Epithelial cell of prostate (primary cell): ENCODE measurements around the gene HLA-DMB.
A peak's percentile ranks its signal among the peaks of the same experiment; 100 is the strongest.

Source experiments
- DNase-seq: peaks from one replicate; pipeline ENCODE4 v3.0.0-alpha.2; 2011; ENCODE audit warnings: low read depth, low spot score
- H3K27ac ChIP-seq: fragments of 450-650 bp; 2 replicates; pipeline ENCODE4 v1.5.1; 2017; ENCODE audit warnings: mild to moderate bottlenecking

Gene HLA-DMB

GRCh38 chr6:32940656-32941213 lies at the start of gene HLA-DMB:
Gene HLA-DMB, minus strand, starts transcription at chr6:32941028. Its CDS starts 221 bp downstream, at chr6:32940807.
- no peak for DNase-seq
- no peak within 1 kb of the TSS for H3K27ac ChIP-seq

GRCh38 chr6:32989368-32989767 lies 48.5 kb upstream of the HLA-DMB start:
- no peak for DNase-seq
- H3K27ac ChIP-seq, result no peak overlapping the region

GRCh38 chr6:32984622-32985389 lies 44.0 kb upstream of the HLA-DMB start:
- peak overlapping the region; percentile 21 for H3K27ac ChIP-seq

GRCh38 chr6:32983964-32984621 lies 43.3 kb upstream of the HLA-DMB start:
- peak overlapping the region; percentile 21 for H3K27ac ChIP-seq
- no peak for DNase-seq

More at GRCh38 chr6:32984622-32985389, 44.0 kb upstream of the HLA-DMB start:
- DNase-seq, result peak; percentile 49

GRCh38 chr6:32983493-32983848 lies 42.6 kb upstream of the HLA-DMB start:
- no peak for DNase-seq
- H3K27ac ChIP-seq, result peak overlapping the region; percentile 21

GRCh38 chr6:32982702-32983492 lies 42.1 kb upstream of the HLA-DMB start:
- DNase-seq, result no peak
- peak overlapping the region; percentile 21 for H3K27ac ChIP-seq

- no peak for DNase-seq
- peak overlapping the region; percentile 21 for H3K27ac ChIP-seq
Observed at GRCh38 chr6:32982084-32982701, 41.4 kb upstream of the HLA-DMB start.

- DNase-seq, result no peak
- no peak overlapping the region for H3K27ac ChIP-seq
Observed at GRCh38 chr6:32980488-32981038, 39.7 kb upstream of the HLA-DMB start.

GRCh38 chr6:32979720-32980487 lies 39.1 kb upstream of the HLA-DMB start:
- H3K27ac ChIP-seq, result no peak overlapping the region
- DNase-seq, result no peak

- DNase-seq, result no peak
- H3K27ac ChIP-seq, result no peak overlapping the region
Observed at GRCh38 chr6:32977953-32978324, 37.1 kb upstream of the HLA-DMB start.

GRCh38 chr6:32977272-32977952 lies 36.6 kb upstream of the HLA-DMB start:
- H3K27ac ChIP-seq, result no peak overlapping the region
- DNase-seq, result no peak

GRCh38 chr6:32976334-32977069 lies 35.7 kb upstream of the HLA-DMB start:
- no peak for DNase-seq
- peak overlapping the region; percentile 20 for H3K27ac ChIP-seq

GRCh38 chr6:32975886-32976285 lies 35.1 kb upstream of the HLA-DMB start:
- H3K27ac ChIP-seq, result peak overlapping the region; percentile 20

GRCh38 chr6:32974541-32975308 lies 33.9 kb upstream of the HLA-DMB start:
- DNase-seq, result no peak
- peak overlapping the region; percentile 20 for H3K27ac ChIP-seq

More at GRCh38 chr6:32975886-32976285, 35.1 kb upstream of the HLA-DMB start:
- no peak for DNase-seq

GRCh38 chr6:32974016-32974333 lies 33.1 kb upstream of the HLA-DMB start:
- no peak for DNase-seq
- H3K27ac ChIP-seq, result peak overlapping the region; percentile 100

- DNase-seq, result no peak
- peak overlapping the region; percentile 100 for H3K27ac ChIP-seq
Observed at GRCh38 chr6:32973144-32974015, 32.6 kb upstream of the HLA-DMB start.
